NOMO-1 treated with DMSO at 0.1 percent for 48 hours (cell line): ENCODE measurements around the gene SPOUT1.
"Not testable (repeated sequence)": the region's sequence is repeated elsewhere in the genome, so short reads cannot be mapped to it uniquely, and the experiment has no call there.

ENCODE experiments used
- DNase-seq: peaks from one replicate; lab custom pipeline; 2025; ENCODE audit not compliant: unreplicated experiment; lab: John Stamatoyannopoulos, UW

The SPOUT1 gene, protein sequence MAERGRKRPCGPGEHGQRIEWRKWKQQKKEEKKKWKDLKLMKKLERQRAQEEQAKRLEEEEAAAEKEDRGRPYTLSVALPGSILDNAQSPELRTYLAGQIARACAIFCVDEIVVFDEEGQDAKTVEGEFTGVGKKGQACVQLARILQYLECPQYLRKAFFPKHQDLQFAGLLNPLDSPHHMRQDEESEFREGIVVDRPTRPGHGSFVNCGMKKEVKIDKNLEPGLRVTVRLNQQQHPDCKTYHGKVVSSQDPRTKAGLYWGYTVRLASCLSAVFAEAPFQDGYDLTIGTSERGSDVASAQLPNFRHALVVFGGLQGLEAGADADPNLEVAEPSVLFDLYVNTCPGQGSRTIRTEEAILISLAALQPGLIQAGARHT

DNA sequence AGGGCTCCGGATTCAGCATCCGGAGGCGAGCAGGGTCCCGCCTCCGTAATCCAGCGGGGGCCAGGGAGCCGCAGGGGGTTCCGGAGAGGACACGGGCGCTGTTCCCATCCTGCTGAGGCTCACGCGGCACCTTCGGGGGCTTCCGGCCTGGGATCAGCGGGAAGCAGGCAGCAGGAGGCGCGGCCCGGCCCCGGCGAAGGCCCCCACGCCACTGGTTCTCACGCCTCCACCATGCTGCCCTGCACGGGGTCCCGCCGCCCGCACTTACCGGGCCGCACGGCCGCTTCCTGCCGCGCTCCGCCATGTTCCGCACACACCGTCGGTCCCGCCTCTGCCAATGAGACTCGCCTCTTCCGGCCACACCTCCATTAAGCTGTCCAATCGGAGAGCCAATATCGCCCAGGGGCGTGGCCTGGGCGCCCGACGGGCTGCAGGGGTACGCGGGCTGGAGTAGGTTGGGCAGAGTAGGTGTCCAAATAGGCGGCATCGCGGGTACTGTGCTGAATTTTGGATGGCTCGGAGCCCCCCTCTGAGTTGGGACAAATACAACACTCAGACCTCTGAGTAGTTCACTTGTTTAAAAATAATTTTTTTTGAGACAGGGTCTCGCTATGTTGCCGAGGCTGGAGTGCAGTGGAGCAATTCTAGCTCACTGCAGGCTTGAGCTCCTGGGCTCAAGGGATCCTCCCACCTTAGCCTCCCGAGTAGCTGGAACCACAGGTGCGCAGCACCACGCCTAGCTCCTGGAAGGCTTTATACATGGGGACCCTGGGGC lies at the start of gene SPOUT1:
SPOUT1 (minus strand) TSS at position 318 of the 775 bp plus-strand sequence; CDS start at position 304, 14 bp downstream.
- DNase-seq: peak; percentile 96

DNA sequence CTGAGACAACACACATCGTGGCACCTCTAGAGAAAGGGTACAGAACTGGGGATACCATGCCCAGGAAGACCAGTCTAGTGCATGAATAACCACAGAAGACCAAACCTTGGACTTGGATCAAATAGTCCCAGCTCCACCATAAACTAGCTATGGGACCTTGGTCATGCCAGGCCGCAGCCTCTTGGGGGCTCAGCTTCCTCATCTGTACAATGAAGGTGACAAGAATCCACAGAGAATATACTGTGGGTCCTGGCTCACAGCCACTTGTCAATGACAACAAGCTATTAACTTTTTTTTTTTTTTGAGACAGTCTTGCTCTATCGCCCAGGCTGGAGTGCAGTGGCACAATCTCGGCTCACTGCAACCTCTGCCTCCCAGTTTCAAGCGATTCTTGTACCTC lies 48.3 kb upstream of the SPOUT1 start:
- DNase-seq: no peak

DNA sequence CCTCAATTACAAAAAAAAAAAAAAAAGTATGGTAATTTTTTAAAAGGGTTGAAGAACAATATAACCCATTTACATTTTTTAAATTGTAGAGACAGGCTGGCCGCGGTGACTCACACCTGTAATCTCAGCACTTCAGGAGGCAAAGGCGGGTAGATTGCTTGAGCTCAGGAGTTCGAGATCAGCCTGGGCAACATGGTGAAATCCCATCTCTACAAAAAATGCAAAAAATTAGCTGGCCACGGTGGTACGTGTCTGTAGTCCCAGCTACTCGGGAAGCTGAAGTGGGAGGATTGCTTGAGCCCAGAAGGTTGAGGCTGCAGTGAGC lies 41.3 kb upstream of the SPOUT1 start:
- DNase-seq: not testable (repeated sequence)

DNA sequence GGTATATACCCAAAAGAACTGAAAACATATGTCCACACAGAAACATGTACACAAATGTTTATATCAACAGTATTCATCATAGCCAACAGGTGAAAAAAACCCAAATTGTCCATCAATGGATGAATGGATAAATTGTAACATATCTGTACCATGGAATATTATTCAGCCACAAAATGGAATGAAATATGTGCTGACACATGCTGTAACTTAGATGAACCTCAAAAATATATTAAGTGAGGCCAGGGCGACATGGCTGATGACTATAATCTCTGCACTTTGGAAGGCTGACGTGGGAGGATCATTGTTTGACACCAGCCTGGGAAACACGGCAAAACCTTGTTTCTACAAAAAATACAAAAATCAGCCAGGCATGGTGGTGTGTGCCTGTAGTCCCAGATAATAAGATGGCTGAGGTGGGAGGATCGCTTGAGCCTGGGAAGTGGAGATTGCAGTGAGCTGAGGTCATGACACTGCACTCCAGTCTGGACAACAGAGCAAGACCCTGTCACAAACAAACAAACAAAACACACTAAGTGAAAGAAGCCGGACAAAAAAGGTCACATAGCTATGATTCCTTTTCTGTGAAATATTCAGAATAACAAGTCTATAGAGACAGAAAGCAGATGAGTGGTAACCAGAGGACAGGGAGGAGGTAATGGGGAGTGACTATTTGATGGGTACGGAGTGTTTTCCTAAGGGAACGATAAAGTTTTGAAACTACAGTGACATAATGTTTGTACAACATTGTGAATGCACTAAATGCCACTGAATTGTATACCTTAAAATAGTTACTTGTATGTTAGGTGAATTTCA lies 40.7 kb upstream of the SPOUT1 start:
- DNase-seq: no peak

DNA sequence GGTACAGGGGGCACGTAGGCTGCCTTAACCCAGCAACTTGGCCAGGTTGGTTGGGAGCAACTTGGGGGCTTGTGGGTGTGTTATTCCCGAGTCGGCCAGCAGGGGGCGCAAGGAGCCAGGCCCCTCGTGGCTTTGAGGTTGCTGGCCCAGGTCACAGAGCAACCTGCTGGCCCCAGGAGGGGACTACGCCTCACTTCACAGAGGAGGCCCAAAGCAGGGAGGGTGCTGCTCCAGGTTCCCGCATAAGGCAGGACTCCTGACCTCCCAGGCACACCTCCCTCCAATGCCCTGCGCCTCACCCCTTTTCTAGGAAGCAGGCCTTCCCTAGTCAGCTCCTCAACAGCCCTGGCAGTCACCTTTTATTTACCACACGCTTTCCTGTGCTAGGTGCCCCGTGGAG lies 34.1 kb upstream of the SPOUT1 start:
- peak; percentile 64 for DNase-seq

DNA sequence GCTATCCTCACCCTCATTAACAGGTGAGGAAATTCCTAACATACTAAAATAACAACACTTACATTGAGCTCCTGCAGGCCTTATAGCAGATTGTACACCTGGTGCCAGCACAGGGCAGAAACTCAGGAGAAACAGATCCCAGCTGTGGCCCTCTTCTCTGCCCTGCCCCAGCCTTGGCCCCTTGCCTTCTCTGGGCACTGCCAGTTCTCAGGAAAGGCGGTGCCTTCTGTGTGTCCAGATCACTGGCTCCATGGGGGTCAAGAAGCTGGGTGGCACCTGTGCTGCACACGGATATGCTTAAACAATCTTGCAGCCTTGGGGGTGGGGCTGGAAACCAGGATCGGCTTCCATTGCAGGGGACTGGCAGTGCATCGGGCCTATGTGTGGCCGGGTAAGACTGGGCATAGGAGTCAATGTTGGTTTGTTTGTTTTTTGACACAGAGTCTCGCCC lies 32.8 kb upstream of the SPOUT1 start:
- DNase-seq: no peak

DNA sequence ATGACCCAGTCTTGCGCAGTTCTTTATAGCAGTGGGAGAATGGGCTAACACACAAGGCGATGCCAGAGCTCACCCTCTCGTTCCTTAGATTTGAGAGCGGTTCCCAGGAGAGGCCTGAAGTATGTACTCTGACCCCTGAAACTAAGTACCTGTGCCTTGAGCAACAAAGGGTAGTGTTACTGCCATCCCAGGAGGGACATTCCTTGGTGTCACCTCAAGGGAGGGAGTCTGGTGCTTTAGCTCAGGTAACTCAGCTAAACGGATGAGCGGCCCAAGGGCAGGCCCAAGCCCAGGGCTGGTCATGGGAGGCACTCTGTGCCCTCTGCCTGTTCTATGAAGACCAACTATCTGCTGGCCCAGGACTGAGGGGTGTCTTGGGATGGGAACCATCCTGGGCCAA lies 31.9 kb upstream of the SPOUT1 start:
- DNase-seq: no peak

DNA sequence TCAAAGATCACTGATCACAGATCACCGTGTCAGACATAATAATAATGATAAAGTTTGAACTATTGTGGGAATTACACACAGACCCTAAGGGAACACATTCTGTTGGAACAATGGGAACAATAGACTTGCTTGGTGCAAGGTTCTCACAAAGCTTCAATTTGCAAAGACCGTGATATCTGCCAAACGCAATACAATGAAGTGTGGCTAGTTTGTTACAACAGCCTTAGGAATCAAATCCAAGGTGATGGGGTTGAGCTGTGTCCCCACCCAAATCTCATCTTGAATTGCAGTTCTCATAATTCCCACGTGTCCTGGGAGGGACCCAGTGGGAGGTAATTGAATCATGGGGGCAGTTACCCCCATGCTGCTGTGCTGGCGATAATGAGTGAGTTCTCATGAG lies 31.3 kb upstream of the SPOUT1 start:
- DNase-seq: no peak

DNA sequence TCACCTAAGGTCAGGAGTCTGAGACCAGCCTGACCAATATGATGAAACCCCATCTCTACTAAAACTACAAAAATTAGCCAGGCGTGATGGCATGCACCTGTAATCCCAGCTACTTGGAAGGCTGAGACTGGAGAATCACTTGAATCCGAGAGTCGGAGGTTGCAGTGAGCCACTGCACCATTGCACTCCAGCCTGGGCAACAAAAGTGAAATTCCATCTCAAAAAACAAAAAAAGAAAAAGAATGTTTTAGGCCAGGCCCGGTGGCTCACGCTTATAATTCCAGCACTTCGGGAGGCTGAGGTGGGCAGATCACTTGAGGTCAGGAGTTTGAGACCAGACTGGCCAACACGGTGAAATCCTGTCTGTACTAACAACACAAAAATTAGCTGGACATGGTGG lies 28.9 kb upstream of the SPOUT1 start:
- not testable (repeated sequence) for DNase-seq

DNA sequence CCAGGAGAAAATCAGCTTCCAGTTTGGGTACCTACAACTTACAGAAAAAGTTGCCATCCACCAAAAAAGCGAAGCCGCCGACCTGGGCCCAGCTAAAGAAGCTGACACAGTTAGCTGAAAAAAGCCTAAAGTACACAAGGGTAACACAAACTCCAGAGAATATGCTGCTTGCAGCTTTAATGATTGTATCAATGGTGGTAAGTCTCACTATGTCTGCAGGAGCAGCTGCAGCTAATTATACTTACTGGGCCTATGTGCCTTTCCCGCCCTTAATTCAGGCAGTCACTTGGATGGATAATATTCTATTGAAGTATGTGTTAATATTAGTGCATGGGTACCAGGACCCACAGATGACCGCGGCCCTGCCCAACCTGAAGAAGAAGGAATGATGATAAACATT lies 24.9 kb upstream of the SPOUT1 start:
- DNase-seq: not testable (repeated sequence)

DNA sequence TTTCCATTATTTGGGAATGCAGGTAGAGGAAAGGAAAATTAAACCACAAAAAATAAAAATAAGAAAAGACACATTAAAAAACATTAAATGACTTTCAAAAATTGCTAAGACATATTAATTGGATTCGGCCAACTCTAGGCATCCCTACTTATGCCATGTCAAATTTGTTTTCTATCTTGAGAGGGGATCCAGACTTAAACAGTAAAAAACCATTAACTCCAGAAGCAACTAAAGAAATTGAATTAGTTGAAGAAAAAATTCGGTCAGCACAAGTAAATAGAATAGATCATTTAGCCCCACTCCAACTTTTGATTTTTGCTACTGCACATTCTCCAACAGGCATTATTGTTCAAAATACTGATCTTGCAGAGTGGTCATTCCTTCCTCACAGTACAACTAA lies 23.1 kb upstream of the SPOUT1 start:
- DNase-seq: not testable (repeated sequence)

DNA sequence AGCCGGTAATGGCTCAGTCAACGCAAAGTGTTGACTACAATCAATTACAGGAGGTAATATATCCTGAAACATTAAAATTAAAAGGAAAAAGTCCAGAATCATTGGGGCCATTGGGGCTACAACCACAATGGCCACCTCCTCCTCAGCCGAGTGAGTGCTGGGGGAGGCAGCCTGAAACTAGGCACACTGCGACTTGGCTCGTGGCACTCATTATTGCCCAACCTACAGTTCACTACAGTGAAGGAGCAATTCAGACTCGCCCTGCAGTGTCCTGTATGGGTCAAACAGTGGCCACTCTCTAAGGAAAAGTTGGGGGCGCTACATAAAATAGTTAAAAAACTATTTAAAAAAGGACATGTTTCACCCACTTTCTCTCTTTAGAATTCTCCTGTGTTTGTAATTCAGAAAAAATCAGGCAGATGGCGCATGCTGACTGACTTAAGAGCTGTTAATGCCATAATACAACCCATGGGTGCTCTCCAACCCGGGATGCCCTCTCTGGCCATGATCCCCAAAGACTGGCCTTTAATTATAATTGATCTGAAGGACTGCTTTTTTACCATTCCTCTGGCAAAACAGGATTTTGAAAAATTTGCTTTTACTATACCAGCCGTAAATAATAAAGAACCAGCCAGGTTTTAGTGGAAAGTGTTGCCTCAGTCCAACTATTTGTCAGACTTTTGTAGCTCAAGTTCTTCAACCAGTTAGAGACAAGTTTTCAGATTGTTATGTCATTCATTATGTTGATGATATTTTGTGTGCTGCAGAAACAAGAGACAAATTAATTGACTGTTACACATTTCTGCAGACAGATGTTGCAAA lies 22.4 kb upstream of the SPOUT1 start:
- DNase-seq: peak; percentile 43

DNA sequence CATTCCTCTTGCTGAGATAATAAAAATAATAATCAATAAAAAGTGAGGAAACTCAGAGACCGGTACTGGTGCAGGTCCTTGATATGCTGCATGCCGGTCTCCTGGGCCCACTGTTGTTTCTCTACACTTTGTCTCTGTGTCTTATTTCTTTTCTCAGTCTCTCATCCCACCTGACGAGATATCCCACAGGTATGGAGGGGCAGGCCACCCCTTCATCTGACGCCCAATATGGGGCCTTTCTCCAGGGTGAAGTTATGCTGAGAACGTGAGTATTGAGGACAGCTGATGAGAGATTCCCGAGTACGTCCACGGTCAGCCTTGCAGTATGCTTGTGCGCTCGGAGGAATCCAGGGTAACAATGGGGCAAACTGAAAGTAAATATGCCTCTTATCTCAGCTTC lies 21.4 kb upstream of the SPOUT1 start:
- DNase-seq: not testable (repeated sequence)

DNA sequence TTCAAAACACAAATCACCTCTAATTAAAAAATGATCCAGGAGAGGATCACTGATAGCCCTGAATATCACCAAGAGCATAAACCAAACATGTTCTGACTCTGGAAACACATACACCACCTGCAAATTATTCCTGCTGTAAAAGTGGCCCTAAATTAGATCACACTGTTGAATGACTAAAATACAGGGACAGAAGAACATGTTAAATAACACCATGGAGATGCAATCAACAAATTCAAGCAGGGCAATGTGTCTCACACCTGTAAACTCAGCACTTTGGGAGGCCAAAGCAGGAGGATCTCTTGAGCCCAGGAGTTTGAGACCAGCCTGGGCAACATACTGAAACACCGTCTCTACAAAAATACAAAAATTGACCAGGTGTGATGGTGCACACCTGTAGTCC lies 18.2 kb upstream of the SPOUT1 start:
- no peak for DNase-seq

DNA sequence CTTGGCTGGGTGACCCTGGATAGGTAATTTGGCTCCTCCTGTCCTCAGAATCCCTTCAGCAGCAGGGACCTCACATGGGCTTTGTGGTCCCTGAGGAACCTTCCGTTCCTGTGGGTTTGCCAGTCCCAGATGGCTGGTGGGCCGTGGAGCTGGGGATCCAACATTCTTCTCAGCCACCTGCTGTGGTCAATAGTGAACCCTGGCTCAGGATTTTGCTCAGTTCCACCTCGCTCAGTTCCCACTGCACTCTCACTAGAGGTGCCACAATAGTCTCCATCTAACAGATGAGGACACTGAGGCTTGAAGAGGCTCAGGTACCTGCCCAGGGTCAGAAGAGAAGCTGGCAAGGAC lies 17.1 kb upstream of the SPOUT1 start:
- no peak for DNase-seq

DNA sequence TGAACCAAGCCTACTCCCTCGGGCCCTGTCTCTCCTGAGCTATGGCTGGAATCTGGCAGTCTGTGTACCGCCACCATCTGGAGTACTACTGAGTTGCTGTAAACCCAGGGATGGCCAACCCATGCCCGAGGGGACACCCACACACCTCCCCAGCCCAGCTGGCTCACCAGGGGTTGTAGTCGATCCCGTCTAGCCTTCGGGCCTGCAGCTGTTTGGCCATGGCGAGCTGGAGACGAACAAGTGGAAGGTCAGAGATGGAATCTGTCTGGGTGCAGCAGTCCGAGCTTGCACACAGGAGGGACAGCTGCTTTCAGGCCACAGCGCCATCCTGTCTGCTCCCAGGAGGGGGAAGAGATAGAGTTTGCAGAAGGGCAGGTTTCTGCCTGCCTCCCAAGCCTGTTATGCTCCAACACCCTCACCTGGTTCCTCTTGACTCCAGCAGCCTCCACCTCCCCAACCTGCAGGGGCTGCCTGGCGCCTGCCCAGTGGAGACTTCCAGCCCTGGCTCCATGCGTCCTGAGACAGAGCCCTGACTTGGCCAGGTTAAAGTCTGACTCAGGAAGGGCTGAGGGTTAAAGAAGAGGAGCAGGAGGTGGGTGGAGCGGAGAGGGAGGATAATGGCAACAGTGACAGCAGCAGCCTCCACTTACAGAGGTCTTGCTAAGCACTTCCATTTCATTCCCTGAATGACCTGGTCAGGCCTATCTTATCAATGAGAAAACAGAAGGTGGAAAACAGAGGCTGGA lies 15.8 kb upstream of the SPOUT1 start:
- DNase-seq: no peak

DNA sequence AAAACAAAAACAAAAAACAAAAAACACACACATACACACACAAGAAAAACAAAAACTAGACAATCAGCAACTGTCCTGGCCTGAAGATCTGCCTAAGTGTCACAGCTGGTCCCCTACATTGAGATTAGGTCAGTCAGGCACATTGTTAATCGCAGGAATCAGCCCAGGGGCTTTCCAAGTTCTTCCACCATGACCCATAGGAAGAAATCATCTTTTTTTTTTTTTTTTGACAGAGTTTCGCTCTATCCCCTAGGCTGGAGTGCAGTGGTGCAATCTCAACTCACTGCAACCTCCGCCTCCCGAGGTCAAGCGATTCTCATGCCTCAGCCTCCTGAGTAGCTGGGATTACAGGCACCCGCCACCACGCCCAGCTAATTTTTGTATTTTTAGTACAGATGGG lies 13.6 kb upstream of the SPOUT1 start:
- DNase-seq: not testable (repeated sequence)

DNA sequence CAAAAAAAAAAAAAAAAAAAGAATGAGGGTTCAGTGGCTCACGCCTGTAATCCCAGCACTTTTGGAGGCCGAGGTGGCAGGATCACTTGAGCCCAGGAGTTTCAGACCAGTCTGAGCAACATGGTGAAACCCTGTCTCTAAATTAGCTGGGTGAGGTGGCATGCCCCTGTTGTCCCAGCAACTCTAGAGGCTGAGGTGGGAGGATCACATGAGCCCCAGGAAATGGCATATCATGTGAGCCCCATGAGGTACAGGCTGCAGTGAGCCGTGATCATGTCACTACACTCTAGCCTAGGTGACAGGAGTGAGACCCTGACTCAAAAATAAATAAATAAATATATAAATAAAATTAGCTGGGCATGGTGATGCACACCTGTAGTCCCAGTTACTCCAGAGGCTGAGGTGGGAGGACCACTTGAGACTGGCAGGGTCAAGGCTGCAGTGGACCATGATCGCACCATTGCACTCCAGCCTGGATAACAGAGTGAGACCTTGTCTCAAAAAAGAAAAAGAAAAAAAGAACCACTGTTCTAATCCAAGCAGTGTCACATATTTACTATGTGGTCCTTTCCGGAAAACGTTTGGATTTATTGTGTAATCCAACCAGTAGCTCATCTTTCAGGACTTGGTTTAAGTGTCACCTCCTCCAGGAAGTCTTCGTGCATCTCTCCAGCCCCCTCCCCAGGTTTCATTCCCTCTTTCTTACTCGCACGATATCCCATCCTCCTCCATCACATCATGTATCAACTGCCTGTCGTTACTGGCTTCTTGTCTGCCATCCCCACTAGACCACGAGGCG lies 12.3 kb upstream of the SPOUT1 start:
- DNase-seq: no peak

DNA sequence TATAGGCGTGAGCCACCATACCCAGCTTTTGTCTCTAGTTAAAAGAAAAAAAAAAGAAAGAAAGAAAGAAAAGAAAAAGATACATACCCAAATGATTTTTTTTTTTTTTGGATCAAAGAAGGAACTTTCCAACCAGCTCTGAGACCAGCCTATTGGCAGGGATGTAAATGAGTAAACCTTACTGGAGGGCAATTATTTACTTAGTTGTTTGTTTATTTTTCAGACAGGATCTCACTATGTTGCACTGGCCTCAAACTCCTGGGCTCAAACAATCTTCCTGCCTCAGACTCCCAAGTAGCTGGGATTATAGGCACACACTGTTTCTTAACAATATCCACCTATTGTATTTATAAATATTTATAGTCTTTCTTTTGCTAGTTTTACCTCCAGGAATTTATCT lies 10.9 kb upstream of the SPOUT1 start:
- DNase-seq: no peak
